ENCODE results near the gene DAPP1. TPM values are rescaled to one million over a fixed set of nuclear protein-coding genes. Genes with fewer than 3 reads are reported as not detected.

Gene DAPP1
- total RNA-seq, 1 donor from 2014 or later: 0.74 TPM

DNA sequence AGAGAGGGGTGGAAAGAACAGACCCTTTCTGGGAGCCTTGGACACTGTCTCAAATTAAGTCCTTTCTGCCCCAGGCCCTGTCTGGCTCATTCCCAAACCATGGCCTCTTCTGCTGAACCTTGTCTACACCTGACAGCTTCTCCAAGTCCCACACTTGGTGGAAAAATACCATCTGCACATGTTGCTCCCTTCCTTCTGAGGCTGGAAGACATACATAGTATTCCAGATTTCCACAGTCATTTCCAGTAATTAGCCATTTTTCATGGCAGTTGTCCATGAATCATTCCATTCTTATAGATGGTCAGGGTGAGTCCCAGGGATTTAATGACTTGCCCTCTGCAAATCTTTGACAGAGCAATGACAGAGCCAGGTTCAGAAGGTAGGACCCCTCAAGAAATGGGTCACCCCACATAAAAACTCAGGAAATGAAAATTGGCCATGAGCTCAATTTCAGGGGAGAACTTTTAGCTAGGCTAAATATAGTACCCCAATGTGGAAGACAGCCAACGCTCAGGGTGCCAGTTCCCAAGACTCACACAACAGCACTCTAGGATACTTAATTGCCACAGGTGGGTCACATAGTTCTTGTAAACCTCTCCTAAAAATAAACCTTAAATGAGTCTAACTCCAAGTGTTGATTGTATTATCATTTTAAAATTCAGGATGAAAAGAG, 16.2 kb upstream of the DAPP1 start:
- TF ChIP-seq, protein P1, sequence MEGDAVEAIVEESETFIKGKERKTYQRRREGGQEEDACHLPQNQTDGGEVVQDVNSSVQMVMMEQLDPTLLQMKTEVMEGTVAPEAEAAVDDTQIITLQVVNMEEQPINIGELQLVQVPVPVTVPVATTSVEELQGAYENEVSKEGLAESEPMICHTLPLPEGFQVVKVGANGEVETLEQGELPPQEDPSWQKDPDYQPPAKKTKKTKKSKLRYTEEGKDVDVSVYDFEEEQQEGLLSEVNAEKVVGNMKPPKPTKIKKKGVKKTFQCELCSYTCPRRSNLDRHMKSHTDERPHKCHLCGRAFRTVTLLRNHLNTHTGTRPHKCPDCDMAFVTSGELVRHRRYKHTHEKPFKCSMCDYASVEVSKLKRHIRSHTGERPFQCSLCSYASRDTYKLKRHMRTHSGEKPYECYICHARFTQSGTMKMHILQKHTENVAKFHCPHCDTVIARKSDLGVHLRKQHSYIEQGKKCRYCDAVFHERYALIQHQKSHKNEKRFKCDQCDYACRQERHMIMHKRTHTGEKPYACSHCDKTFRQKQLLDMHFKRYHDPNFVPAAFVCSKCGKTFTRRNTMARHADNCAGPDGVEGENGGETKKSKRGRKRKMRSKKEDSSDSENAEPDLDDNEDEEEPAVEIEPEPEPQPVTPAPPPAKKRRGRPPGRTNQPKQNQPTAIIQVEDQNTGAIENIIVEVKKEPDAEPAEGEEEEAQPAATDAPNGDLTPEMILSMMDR (IDR thresholded peaks at IDR 0.05; ENCODE audit: borderline replicate concordance): no peak
- peak; percentile 27 for DNase-seq
- Histone ChIP-seq H3K4me3 (no peak overlapping the region), H3K27me3 (ENCODE audit: low read depth) (no peaks in the 10 kb centered on the region), H3K27ac (replicated peaks) (peak overlapping the region; percentile 71), H3K9me3 (replicated peaks) (no peaks in the 10 kb centered on the region), H3K36me3 (no peaks in the 10 kb centered on the region), H3K4me1 (peaks cover 38% of the 10 kb centered on the region)
- intact Hi-C loops (cut with micrococcal nuclease): no loop called here

DNA sequence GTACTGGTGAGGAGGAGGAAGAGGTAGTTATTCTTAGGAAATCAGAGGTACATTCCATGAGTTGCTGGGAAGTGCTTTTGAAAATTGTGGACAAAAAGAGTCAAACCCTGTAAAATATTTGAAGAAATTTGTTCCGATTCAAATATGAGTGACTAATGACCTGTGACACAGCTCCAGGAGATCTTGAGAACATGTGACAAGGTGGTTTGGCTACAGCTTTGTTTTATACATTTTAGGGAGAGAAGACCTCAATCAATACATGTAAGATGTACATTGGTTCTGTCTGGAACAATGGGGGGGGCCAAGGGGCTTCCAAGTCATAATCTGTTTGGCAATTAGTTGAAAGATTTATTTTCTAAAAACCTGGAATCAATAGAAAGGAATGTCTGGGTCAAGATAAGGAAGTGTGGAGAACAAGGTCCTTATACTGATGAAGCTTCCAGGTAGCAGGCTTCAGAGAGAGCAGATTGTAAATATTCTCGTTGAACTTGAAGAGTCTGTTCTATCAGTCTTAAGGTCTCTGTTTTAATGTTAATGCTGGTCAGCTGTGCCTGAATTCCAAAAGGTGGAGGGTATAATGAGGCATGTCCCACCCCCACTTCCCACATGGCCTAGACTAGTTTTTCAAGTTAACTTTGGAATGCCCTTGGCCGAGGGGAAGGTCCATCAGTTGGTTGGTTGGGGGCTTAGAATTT, 15.5 kb upstream of the DAPP1 start:
- TF ChIP-seq, protein P1 (IDR thresholded peaks at IDR 0.05; ENCODE audit: borderline replicate concordance): no peak
- no peaks in the 10 kb centered on the region for H3K9me3 ChIP-seq (replicated peaks)
- DNase-seq: no peak
- H3K4me1 ChIP-seq: peaks cover 38% of the 10 kb centered on the region
- no peaks in the 10 kb centered on the region for H3K36me3 ChIP-seq
- H3K4me3 ChIP-seq: no peak overlapping the region
- H3K27me3 ChIP-seq (ENCODE audit: low read depth): no peaks in the 10 kb centered on the region
- intact Hi-C loops (cut with micrococcal nuclease): no loop called here
- peak overlapping the region; percentile 71 for H3K27ac ChIP-seq (replicated peaks)

DNA sequence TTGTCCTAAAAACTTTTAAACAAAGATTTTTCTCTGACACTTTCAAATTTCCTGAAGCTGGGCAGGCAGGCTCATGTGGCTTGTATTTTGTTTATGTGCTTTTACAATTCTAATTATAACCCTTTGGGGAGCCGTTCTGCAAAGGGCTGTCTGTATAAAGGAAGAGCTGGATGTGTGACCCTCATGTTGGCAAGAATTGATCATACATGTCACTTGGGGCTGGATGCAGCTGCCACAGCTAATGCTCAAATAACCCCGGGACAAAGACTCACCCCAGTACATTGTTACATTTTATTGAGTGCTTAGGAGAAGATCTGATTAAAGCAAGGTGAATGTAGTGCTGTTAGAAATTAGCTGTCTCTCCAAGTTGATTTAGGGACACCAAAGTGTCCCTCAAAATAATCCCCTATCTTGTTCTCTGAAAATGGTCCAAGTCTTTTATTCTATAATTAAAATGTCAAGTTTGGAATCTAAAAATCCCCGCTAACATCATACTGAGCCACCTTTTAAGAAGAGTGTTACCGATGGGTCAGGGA, 13.0 kb upstream of the DAPP1 start:
- intact Hi-C loops (cut with micrococcal nuclease): no loop called here
- H3K4me1 ChIP-seq: peaks cover 47% of the 10 kb centered on the region
- H3K4me3 ChIP-seq: no peak overlapping the region
- TF ChIP-seq, protein P1 (IDR thresholded peaks at IDR 0.05; ENCODE audit: borderline replicate concordance): no peak
- DNase-seq: no peak
- H3K9me3 ChIP-seq (replicated peaks): no peaks in the 10 kb centered on the region
- no peaks in the 10 kb centered on the region for H3K27me3 ChIP-seq (ENCODE audit: low read depth)
- no peaks in the 10 kb centered on the region for H3K36me3 ChIP-seq
- peak overlapping the region; percentile 71 for H3K27ac ChIP-seq (replicated peaks)

DNA sequence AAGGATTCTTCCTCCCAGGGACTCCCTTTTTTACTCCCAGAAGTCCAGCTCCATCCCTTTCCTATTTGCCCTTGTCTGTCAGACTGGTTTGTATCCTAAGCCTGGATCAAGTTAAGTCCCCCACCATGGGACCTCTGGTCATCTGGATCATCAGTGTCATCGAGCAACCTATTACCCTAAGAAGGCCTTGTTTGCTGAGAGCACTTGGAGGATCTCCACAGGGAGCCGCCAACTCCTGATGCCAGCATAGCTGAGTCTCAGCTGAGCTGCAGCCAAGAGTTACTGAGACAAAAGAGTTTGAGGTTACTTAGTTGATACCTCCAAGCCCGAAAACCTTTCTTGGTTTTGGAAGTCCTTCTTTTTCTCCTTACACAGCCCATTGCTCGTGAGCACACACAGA, 10.1 kb upstream of the DAPP1 start:
- intact Hi-C loops (cut with micrococcal nuclease): no loop called here

DNA sequence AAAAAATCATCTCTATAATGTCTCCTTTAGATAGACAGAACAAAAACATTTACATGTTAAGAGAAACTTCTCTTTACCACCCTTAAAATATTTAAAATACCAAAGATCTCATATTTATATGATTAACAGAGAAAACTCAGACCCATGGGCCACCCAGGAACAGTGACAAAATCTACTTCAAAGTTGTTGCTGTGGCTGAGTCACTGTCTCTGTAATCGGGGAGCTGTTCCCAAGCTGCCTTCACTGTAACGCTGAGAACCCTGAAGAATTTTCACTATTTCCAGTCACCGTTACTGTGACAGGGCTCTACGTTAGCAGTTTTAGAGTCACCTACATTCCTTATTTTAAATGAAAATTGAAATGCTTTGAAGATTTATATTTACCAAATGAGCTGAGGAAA, 9.0 kb upstream of the DAPP1 start:
- DNase-seq: no peak
- H3K27ac ChIP-seq (replicated peaks): no peak overlapping the region

More for the DNA sequence above, 10.1 kb upstream of the DAPP1 start:
- H3K27ac ChIP-seq (replicated peaks): no peak overlapping the region
- no peaks in the 10 kb centered on the region for H3K9me3 ChIP-seq (replicated peaks)
- peaks cover 29% of the 10 kb centered on the region for H3K4me1 ChIP-seq
- TF ChIP-seq, protein P1 (IDR thresholded peaks at IDR 0.05; ENCODE audit: borderline replicate concordance): no peak
- H3K27me3 ChIP-seq (ENCODE audit: low read depth): no peaks in the 10 kb centered on the region
- no peak overlapping the region for H3K4me3 ChIP-seq
- no peaks in the 10 kb centered on the region for H3K36me3 ChIP-seq
- DNase-seq: no peak

More for the DNA sequence above, 9.0 kb upstream of the DAPP1 start:
- H3K4me3 ChIP-seq: no peak overlapping the region
- H3K36me3 ChIP-seq: no peaks in the 10 kb centered on the region
- H3K27me3 ChIP-seq (ENCODE audit: low read depth): no peaks in the 10 kb centered on the region
- no peaks in the 10 kb centered on the region for H3K9me3 ChIP-seq (replicated peaks)
- H3K4me1 ChIP-seq: peaks cover 27% of the 10 kb centered on the region
- intact Hi-C loops (cut with micrococcal nuclease): loop anchor here (2.0 kb wide), 1 partner anchor 247 kb away; no protein-coding TSS in a partner anchor
- TF ChIP-seq, protein P1 (IDR thresholded peaks at IDR 0.05; ENCODE audit: borderline replicate concordance): no peak

All from left ventricle myocardium inferior (tissue), 1 donor.